CD4-positive, alpha-beta T cell treated with Interleukin-15 for 1 hour (primary cell): ENCODE data around the gene MARF1.
"Not testable (repeated sequence)": the region's sequence is repeated elsewhere in the genome, so short reads cannot be mapped to it uniquely, and the experiment has no call there.

ENCODE experiments used
- DNase-seq: peaks from one replicate; pipeline ENCODE4 v3.0.0-alpha.2; 2020

MARF1 gene

DNA sequence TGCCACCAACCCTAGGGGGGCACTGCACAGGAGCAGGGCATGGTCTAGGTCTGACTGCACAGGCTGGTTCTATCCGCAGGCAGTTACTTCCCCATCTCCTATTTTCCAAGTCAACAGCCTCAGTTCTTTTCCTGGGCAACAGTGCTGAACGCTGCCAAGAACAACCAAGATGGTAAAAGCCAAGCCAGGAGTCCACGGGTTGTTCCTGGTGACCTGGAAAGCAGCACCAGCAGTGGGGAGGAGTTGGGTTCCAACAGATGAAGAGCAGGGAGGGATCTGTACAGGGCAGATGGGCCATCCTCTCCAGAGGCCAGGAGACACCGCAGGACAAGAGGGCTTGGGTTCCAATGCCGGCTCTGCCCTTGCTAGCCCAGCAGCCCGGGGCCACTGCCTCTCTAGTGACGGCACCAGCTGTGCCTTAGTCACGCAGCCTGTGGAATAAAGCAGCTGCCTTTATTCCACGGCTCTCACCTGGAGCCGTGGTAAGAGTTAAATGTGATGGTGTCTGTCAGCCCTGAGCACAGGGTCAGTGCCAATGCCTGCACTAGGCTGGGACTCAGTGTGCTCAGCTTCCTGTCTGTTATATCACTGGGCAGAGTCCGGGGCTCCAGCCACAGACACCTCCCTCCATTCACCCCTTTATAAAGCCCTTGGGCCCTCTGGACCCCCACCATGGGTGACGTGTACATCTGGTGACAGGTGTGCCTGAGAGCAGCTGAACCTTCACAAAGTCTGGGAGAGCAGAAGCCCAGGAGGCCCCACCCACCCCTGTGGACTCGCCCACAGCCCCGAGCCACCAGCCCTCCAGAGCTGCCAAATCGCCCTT, 44.9 kb downstream of the MARF1 start:
- no peak for DNase-seq

DNA sequence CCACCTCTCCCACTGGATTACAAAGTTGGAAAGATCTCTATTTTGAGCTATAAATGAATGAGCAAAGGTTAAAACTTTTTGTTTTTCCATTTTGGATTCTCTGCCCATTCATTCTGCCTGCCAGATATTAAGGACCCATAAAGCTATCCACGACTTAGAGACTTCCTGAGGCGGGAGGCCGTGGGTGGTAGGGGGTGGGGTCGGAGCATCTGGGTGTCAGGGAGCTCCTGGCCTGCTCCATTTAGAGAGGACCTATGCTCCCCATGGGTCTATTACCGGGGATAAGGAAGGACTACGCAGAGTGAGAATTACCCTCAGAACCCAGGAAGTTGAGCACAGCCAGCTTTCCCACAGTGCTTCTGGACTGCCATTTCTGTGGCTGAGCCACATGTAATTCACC, 45.8 kb downstream of the MARF1 start:
- no peak for DNase-seq

DNA sequence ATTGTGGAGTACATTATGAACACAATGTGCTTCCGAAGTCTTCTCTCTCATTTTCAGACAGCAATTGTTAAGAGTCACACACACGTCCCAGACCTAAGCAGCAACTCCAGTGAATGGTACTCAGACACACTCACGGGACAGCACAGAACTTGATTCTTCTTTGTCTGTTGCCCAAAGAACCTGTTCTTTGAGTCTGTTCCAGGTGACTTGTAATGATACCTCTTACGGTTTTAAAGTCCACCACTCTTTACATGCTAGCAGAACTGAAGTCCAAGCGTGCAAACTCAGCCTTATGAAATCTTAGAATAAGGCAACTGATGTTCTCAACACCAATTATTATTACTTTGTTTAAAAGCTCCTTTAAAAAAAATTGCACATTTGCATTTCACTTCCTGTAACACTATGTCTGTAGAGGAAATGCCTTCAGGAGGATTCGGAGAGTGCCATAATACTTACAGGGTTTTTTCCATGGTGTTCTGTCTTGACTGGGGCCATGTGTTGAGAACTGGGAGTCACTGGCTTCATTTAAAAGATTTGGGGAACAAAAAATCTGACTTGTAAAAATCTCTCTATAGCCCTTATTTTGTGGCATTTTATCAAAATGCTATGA, 48.1 kb downstream of the MARF1 start:
- no peak for DNase-seq

DNA sequence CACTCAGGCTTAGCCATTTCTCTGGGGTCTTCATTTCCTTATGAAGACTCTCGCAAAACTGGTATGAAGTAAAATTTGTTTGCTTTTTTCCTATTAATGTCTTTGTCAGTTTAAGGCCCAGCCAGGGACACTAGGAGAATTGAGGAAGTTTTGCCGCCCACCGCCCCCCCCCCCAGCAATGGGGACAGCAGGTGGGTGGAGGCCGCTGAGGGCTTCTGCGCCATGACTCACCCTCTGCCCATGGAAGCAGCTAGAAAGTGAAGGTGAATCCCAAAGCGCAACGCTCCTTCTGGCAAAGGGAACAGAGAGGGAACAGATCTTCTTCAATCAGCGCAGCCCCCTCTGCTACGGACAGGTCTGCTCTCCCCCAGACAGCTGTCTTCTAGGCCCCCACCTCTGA, 49.7 kb downstream of the MARF1 start:
- peak; percentile 26 for DNase-seq

DNA sequence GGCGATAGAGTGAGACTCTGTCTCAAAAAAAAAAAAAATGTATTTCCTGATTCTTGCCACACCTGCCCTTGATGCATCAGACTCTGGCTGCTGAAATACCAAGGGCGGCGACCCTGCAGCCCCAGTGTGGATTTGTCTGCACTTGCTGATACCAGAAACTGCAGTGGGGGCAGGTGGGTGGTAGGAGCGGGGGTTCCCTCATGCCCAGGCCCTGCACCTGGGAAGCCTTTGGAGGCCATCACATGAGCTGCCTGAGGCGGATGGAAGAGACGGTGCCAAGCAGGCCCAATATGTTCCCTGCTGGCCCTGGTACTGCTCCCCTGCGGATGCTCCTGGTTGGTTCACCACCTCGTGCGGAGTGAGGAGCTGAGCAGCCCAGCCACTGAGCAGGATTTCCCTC, 50.6 kb downstream of the MARF1 start:
- DNase-seq: peak; percentile 34

DNA sequence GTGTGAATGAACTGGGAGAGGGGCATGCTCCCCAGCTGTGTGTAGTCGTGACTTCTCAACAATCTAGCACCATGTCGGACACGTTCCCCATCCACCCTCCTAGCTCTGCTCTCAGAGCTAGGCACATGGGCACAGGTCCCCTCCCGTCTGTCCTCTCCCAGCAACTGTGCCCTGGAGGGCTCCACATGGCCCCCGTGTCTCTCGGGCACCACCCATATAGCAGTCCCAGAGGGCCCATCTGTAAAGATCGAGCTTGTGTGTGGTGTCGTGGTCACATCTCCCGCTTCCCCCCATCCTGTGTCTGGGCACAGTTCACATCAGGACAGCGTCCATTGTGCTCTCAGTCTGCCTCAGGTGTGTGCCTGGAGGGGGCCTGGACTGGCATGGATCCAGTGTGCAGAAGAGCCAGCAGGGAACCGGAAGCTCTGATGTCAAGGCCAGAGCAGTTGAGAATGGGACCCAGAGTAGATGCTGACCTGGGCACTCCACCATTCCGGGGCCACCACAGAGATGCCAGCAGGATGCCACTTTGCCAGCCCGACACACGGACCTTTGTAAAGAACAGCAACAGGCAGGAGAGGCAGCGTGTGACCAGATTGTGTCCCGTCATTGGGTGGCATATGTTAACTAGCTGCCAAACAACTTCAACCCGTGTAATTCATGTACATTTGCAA, 55.7 kb downstream of the MARF1 start:
- no peak for DNase-seq

DNA sequence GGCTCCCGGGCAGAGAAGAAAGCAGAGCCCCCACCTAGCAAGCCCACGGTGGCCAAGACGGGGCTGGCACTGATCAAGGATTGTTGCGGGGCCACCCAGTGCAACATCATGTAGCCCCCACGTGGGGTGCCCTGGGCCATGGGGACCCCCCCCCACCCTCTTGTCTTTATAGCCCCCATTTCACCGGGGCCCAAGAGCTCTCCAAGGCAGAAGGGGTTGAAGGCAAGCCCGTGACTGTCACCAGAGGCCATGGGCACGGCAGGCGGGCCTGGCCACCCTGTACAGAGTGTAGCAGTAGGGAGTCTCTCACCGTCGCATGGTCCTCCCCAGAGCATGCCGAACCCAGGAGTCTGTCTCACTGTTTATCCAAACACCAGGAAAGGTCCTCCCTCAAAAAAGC, 56.2 kb downstream of the MARF1 start:
- DNase-seq: no peak

DNA sequence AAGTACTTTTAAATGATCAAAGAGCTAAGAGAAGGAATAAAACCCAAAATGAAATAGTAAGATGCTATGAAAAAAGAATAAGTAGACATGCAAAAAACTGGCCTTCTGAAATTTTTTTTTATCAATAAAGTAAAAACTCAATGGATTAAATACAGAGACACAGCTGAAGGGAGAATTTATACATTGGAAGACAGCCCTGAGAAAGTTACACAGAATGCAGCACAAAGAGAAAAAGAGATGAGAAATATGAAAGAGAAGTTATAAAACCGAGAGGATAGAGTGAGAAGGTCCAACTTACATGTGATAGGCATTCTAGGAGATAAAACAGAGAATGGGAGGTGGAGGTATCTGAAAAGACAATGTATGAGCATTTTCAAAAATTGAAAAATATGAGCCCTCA, 57.0 kb downstream of the MARF1 start:
- DNase-seq: no peak

DNA sequence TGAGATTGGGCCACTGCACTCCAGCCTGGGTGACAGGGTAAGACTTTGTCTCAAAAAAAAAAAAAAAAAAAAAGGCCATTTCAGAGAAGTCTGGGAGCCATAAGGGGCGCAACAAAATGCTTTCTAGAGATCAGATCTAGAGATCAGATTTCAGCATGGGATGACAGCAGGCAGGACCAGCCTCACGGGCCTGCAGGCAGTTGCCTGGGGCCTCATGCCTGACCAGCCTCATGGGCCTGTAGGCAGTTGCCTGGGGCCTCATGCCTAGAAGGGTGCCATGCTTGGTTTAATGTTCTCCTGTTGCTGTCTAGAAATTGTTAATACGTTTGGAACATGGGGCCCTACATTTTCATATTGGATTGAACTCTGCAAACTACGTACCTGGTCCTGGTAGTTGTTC, 59.4 kb downstream of the MARF1 start:
- no peak for DNase-seq

DNA sequence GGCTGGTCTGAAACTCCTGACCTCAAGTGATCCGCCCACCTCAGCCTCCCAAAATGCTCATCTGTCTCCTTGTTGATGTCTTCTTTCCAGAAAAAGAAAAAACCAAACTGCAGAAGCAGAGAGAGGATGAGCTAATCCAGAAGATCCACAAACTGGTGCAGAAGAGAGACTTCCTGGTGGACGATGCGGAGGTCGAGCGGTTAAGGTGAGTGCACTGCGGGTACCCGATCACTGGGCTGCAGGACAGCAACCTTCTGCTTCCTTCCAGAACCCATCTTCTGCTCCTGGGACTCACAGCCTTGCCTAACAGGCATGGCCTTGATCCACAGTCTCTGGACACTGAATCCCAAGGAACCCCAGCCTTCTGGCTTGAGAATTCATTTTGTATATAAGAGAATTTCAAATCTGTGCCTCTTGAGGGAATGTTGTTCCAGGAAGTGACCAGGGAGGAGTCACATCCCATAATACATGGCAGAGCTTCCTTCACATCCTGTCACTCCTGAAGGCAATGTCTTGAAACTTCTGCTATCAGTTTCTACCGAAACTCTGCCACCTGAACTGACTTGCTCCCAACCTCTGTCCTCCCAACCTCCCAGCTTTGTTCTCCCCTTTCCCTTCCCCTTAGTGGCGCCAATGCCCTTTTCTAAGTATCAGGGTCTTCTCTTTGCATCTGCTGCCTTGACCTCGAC, 61.7 kb downstream of the MARF1 start:
- no peak for DNase-seq

DNA sequence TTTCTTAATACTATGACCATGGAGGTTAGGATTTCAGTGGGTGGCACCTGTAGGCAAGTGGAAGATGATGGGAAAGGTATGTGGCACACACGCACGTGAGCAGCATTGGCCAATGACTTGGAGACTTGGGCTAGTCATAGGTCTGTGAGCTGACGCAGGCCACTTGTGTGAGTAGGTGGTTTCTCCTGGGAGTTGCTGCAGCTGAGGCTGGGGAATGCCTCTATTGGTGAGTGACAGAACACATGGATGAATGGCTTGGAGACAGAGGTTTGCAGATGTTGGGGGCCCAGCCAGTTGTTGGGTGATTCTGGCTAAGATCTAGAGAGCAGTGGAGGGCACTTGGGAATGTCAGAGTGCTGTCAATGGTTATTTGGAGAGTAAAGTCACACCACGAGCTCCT, 64.1 kb downstream of the MARF1 start:
- DNase-seq: no peak

DNA sequence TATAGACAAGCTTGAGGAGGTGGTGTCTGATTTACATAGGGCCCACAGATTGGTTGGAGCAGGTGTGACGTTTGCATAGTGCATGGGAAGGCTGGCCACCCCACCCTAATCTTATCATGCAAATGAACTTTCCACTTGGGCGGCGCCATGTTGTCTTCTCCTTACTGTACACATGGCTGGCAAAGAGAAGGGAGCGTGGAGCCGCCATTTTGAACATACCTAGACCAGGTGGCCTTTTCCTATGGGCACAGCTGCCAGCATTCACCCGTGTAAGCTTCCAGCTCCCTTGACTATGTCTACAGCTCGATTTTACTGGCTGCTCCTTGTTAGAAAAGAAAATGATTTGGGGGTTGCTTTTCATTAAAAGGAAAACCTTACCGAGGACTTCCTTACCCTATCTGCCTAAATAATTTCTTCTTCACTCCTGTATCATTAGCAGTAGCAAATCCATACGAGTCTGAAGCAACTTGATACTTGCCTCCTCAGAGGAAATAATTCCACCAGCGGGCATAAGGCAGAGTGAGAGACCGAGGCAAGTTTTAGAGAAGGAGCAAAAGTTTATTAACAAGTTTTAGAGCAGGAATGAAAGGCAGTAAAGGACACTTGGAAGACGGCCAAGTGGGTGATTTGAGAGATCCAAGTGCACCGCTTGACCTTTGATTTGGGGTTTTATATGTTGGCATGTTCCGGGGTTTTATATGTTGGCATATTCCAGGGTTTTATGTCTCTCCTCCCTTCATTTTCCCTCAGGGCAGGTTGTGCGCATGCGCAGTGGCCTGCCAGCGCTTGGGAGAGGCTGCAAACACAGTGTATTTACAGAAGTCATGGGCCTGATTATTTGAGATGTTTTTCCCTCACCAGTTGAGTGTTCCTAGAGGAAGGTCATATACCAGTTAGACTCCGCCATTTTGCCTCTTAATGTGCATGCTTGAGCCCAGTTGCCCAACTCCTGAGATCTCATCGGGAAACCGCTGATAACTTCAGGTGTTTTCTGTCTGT, 65.7 kb downstream of the MARF1 start:
- DNase-seq: no peak

DNA sequence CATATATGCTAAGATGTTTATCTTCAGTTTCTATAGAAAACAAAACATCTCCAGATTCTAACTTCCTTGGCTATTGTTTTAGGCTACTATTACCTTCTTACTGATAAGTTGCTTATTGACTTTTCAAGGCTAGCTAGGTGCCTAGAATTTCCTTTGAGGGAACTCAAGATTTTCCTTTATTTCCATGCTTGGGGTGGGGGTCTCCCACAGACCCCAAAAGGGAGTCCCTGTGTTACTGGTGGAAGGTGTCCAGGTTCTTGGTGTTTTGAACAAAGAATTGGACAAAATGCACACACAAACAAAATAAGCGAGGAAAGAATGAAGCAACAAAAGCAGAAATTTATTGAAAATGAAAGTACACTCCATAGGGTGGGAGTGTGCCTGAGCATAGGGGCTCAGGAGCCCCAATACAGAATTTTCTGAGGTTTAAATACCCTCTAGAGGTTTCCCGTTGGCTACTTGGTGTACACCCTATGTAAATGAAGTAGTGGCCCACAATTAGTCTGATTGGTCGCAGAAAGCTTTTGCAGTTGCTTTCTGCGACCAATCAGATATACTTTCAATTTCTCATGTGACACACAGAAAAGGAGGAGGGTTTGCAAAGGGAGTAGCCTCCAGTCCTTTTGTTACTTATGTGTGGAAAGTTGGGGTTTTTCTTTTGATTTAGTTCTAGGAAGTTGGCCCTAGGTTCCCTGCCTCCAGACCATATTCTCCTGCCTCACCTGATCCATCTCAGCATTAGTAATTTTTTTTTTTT, 67.5 kb downstream of the MARF1 start:
- no peak for DNase-seq

DNA sequence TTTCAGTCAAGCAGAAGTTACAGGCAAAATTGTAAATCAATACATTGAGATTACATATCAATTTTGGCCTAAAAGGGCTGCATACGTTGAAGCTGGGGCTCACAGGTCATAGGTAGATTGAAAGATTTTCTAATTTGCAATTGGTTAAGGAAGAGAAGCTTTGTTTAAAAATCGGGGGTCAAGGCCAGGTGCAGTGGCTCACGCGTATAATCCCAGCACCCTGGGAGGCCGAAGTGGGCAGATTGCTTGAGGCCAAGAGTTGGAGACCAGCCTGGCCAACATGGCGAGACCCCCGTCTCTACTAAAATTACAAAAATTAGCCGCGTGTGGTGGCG, 68.4 kb downstream of the MARF1 start:
- no peak for DNase-seq

DNA sequence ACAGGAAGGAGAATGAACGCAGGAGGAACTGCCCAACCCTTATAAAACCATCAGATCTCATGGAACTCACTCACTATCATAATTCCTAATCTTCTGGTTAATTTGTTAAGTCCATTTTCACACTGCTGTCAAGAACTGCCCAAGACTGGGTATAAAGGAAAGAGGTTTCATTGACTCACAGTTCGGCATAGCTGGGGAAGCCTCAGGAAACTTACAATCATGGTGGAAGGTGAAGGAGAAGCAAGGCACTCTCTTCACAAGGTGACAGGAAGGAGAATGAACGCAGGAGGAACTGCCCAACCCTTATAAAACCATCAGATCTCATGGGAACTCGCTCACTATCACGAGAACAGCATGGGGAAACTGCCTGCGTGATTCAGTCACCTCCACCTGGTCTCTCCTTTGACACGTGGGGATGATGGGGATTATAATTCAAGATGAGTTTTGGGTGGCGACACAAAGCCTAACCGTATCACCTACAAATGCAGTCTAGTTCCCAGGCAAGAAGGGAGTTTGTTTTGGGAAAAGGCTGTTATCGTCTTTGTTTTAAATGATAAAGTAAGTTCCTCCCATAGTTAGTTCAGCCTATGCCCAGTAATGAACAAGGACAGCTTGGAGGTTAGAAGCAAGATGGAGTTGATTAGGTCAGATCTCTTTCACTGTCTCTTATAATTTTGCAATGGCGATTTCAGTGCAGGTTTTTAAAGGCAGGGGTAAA, 68.9 kb downstream of the MARF1 start:
- not testable (repeated sequence) for DNase-seq

DNA sequence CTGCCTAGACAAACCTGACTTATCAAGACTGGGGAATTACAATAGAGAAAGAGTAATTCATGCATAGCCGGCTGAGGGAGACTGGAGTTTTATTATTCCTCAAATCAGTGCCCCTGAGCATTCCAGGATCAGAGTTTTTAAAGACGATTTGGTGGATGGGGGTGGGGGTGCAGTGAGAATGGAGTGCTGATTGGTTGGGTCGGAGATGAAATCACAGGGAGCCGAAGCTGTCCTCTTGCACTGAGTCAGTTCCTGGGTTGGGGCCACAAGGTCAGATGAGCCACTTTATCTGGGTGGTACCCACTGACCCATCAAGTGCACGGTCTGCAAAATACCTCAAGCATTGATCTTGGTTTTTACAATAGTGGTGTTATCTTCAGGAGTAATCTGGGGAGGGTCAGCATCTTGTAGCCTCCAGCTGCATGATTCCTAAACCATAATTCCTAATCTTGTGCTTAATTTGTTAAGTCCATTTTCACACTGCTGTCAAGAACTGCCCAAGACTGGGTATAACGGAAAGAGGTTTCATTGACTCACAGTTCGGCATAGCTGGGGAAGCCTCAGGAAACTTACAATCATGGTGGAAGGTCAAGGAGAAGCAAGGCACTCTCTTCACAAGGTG, 69.6 kb downstream of the MARF1 start:
- no peak for DNase-seq

DNA sequence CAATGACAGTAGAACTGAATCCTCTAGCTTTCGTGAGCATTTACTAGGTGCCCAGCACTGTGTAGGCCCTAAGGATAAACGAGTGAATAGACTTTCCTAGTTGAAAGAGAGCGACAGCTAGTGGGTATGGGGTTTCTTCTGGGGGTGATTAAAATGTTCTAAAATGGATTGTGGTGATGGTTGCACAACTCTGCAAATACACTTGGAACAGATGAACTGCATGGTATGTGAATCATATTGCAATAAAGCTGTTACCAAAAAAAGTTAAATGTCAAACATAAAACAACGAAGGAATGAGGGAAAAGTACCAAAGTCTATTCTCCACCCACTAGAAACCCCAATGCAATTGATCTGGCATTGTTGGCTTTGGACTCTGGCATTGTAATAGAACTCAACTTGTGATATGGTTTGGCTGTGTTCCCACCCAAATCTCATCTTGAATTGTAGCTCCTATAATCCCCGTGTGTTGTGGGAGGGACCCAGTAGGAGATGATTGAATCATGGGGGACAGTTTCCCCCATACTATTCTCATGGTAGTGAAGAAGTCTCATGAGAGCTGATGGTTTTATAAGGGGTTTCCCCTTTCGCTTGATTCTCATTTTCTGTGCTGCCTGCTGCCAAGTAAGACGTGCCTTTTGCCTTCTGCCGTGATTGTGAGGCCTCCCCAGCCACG, 70.5 kb downstream of the MARF1 start:
- DNase-seq: no peak

DNA sequence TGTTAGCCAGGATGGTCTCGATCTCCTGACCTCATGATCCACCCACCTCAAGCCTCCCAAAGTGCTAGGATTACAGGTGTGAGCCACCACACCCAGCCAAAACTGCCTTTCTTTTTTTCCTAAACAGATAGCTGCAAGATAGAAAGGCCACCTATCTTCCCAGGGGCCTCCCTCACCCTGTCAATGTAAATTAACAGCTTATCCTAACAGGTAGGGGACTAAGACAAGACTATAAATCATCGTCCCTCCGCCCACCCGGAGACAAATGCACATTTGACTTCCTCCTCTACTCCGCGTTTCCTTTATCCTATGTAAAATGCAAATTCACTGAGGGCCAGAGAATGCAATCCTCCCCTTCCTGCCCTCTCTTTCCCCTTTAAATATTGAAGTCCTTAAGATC, 71.4 kb downstream of the MARF1 start:
- no peak for DNase-seq

DNA sequence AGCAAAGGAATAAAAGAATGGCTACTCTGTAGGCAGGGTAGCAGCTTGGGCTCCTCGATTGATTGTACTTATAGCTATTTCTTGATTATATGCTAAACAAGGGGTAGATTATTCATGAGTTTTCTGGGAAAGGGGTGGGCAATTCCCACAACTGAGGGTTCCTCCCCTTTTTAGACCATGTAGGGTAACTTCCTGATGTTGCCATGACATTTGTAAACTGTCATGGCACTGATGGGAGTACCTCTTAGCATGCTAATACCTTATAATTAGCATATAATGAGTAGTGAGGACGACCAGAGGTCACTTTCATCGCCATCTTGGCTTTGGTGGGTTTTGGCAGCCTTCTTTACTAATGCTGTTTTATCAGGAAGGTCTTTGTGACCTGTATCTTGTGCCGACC, 72.3 kb downstream of the MARF1 start:
- not testable (repeated sequence) for DNase-seq

DNA sequence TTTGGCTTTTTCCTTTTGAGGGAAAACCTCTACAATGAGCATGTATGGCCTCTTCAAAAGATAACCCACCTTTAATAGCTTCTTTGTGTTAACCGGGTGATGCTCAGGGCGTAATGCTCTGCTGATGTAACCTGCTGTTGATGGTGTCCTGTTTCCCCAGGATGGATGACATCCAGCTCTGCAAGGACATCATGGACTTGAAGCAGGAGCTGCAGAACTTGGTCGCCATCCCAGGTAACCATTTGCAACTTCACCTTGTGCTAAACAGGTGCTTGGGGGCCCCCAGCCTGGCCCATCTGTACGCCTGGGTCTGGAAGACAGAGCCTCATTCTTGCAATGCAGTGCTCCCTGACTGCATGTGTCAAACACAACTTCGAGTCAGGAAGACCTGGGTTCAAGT, 75.1 kb downstream of the MARF1 start:
- no peak for DNase-seq
